ENCODE data around the gene INAFM1. TPM values are rescaled to one million over a fixed set of nuclear protein-coding genes. Genes with fewer than 3 reads are reported as not detected.

INAFM1 gene
- total RNA-seq, 1 donor from 2014 or later: 33.5 TPM

GRCh38 chr19:47310323-47310722 is 35.6 kb downstream of the INAFM1 start:
- no peak for DNase-seq (ENCODE audit: low spot score)

GRCh38 chr19:47310819-47311218 is 36.1 kb downstream of the INAFM1 start:
- DNase-seq (ENCODE audit: low spot score): no peak

GRCh38 chr19:47312366-47313006 is 37.8 kb downstream of the INAFM1 start:
- no peak for DNase-seq (ENCODE audit: low spot score)

GRCh38 chr19:47313754-47314295 is 39.1 kb downstream of the INAFM1 start:
- no peak for DNase-seq (ENCODE audit: low spot score)

GRCh38 chr19:47315125-47315821 is 40.6 kb downstream of the INAFM1 start:
- DNase-seq (ENCODE audit: low spot score): peak; percentile 65

DNA sequence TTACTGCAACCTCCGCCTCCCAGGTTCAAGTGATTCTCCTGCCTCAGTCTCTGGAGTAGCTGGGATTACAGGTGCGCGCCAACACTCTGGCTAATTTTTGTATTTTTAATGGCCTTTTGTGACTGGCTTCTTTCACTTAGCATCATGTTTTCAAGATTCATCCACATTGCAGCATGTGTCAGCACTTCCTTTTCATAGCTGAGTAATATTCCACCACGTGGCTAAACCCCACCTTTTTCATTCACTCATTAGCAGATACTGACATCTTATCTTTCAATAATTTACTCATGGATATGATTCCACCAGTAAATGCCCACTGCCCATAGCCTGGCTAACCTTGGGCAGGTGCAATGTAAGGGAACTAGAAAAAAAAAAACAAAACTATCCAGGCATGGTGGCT is 41.8 kb downstream of the INAFM1 start:
- DNase-seq (ENCODE audit: low spot score): no peak

GRCh38 chr19:47319923-47320871 is 45.5 kb downstream of the INAFM1 start:
- no peak for DNase-seq (ENCODE audit: low spot score)

DNA sequence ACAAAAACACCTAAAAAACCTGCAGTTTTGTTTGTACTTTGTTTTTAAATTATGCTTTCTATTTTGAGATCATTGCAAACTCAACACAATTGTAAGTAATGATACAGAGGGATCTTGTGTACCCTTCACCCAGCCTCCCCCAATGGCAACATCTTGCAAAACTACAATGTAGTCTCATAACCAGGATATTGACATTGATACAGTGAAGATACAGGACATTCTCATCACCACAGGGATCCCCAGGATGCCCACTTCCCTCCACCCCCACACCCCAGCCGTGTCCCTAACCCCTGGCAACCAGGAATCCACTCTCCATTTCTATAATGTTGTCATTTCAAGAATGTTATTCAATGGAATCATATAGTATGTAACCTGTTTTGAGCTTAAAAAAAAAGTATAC is 46.9 kb downstream of the INAFM1 start:
- no peak for DNase-seq (ENCODE audit: low spot score)

GRCh38 chr19:47322058-47322457 is 47.4 kb downstream of the INAFM1 start:
- no peak for DNase-seq (ENCODE audit: low spot score)

DNA sequence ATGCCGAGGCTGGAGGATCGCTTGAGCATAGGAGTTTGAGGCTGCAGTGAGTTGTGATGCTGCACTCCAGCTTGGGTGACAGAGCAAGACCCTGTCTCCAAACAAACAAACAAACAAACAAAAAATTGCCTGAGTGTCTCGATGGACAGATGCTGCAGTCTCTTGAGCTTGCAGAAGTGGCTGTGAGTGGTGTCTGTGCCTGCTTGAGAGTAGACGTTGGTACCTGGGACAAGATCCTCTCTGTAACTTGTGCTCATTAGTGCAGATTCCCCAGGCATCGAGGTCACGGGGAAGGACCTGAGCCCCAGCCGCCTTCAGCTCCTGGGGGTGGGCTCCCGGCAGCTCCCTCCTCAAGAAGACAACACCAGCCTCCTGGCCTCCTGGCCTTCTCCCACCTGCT is 48.7 kb downstream of the INAFM1 start:
- no peak for DNase-seq (ENCODE audit: low spot score)

- DNase-seq (ENCODE audit: low spot score): no peak
Observed at GRCh38 chr19:47323872-47324271, 49.2 kb downstream of the INAFM1 start.

DNA sequence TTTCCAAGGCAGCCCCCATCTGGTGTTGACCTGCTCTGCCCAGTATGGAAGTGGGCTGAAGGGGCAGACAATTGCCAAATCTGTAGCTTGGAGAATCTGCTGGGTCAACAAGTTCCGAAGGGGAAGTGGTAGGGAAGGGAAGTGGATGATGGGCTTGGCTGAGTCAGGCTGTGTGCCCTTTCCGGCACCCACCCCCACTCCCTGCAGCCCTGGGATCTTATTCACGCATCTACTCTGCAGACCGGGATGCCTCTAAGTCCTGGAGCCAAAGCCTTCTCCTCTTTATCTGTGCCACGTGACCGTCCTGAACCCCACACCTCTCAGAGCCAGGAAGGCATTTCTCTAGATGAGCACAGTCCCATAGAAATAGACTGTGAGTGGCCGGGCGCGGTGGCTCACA is 49.8 kb downstream of the INAFM1 start:
- peak; percentile 46 for DNase-seq (ENCODE audit: low spot score)

Other genes with a start within 250 kb of the INAFM1 start
- gene TMEM160, start 226.3 kb upstream of the INAFM1 start, total RNA-seq: 40.4 TPM
- gene ZC3H4, start 161.1 kb upstream of the INAFM1 start, total RNA-seq: 45.1 TPM
- gene SAE1, start 144.1 kb upstream of the INAFM1 start, total RNA-seq: 57.4 TPM
- gene BBC3, start 43.7 kb upstream of the INAFM1 start, total RNA-seq: 11.2 TPM
- gene CCDC9, start 18.4 kb upstream of the INAFM1 start, total RNA-seq: 32.5 TPM
- gene C5AR1, start 35.0 kb downstream of the INAFM1 start, total RNA-seq: 18.7 TPM
- gene C5AR2, start 57.3 kb downstream of the INAFM1 start, total RNA-seq: 1.6 TPM
- 19.1 TPM for gene DHX34, start 74.4 kb downstream of the INAFM1 start, total RNA-seq
- 5.7 TPM for gene MEIS3, start 144.6 kb downstream of the INAFM1 start, total RNA-seq
- 5.1 TPM for gene SLC8A2, start 197.0 kb downstream of the INAFM1 start, total RNA-seq
- gene KPTN, start 209.3 kb downstream of the INAFM1 start, total RNA-seq: 16.3 TPM
- gene NAPA, start 240.2 kb downstream of the INAFM1 start, total RNA-seq: 155 TPM

Data from mucosa of gallbladder (tissue), 1 donor.